Gastroesophageal sphincter (tissue), 4 donors: ENCODE results near the gene GRID2. TPM values are rescaled to one million over a fixed set of nuclear protein-coding genes. Genes with fewer than 3 reads are reported as not detected.

Source experiments
- ATAC-seq: fragments of 150-250 bp; one replicate; pipeline ENCODE4 v1.9.1; 2016; ENCODE audit warnings: mild to moderate bottlenecking, moderate library complexity
- H3K27ac ChIP-seq, 4 donors: fragments of 200-600 bp; sonication (generic) in 3 of 4; 1 replicate in 3 of 4; 2 replicates in 1 of 4; pipeline ENCODE4 v1.5.1; 2016 to 2019
- H3K27me3 ChIP-seq: fragments of 200-600 bp; sonication (generic); one replicate; pipeline ENCODE4 v1.5.1; 2019
- H3K36me3 ChIP-seq, 2 donors: fragments of 200-600 bp; sonication (generic); one replicate each; pipeline ENCODE4 v1.5.1; 2019; ENCODE audit warnings: control low read depth in 1 of 2
- H3K4me1 ChIP-seq, 3 donors: fragments of 200-600 bp; sonication (generic); 1 replicate in 2 of 3; 2 replicates in 1 of 3; pipeline ENCODE4 v1.5.1; 2016 to 2019; ENCODE audit warnings: control low read depth in 2 of 3
- H3K4me3 ChIP-seq, 2 donors: fragments of 200-600 bp; sonication (generic); one replicate each; pipeline ENCODE4 v1.5.1; 2019; ENCODE audit warnings: mild to moderate bottlenecking in 1 of 2, moderate library complexity in 1 of 2
- H3K9me3 ChIP-seq, 3 donors: fragments of 200-600 bp; sonication (generic); one replicate each; pipeline ENCODE4 v1.5.1; 2017 to 2019; ENCODE audit warnings: control low read depth in 2 of 3
- CTCF ChIP-seq, 4 experiments: fragments of 200-600 bp in 2 of 4; fragments of 450-650 bp in 2 of 4; sonication (generic) in 1 of 4; IDR thresholded peaks; one replicate each; pipeline ENCODE4 v1.5.1; 2017 to 2019; ENCODE audit warnings: antibody characterized with exemption in 4 of 4, mild to moderate bottlenecking in 2 of 4, moderate library complexity in 2 of 4
- EP300 ChIP-seq: sonication (generic); formaldehyde crosslinking; IDR thresholded peaks from one replicate; pipeline ENCODE4 v1.6.1; 2017; ENCODE audit warnings: antibody characterized with exemption, mild to moderate bottlenecking
- POLR2A ChIP-seq, 2 donors: fragments of 450-650 bp; IDR thresholded peaks; one replicate each; pipeline ENCODE4 v1.6.1; 2017; ENCODE audit warnings: antibody characterized with exemption in 2 of 2, mild to moderate bottlenecking in 2 of 2, moderate library complexity in 1 of 2
- POLR2AphosphoS5 ChIP-seq: sonication (generic); formaldehyde crosslinking; IDR thresholded peaks from one replicate; pipeline ENCODE4 v1.6.1; 2017; ENCODE audit warnings: antibody characterized with exemption
- WGBS, 2 donors: methylation state at CpG; one replicate each; pipeline ENCODE4 v1.1.5; 2018; ENCODE audit warnings: low coverage in 1 of 2; 5-methylcytosine and 5-hydroxymethylcytosine counted together
- total RNA-seq, 4 donors: library from RNA; depleted of rRNA; stranded (reverse); fragments of >200 nt; gene quantifications; one replicate each; pipeline ENCODE4 v1.1.0, GENCODE V29; 2016

GRID2 gene
- total RNA-seq = under 1 TPM in 1 of 4 donors, not detected in 3; 0.81 TPM

GRCh38 chr4:92303621-92304027 is at the start of gene GRID2:
TSS of gene GRID2 (plus strand) at chr4:92303966.
- no peak within 1 kb of the TSS for H3K27ac ChIP-seq

GRCh38 chr4:92253986-92254671 is 49.6 kb upstream of the GRID2 start:
- WGBS, 2 donors = 67 to 100% methylated on average over 1 to 2 of the region's 4 CpGs
- Histone ChIP-seq H3K36me3 (no peaks in the 10 kb centered on the region), H3K9me3 (peaks cover 0 to 41% (median 0%) of the 10 kb centered on the region in 3 donors), H3K27me3 (no peaks in the 10 kb centered on the region), H3K27ac (no peak overlapping the region), H3K4me1 (no peaks in the 10 kb centered on the region), H3K4me3 (no peak overlapping the region)
- ATAC-seq = no peak
- no peak for TF ChIP-seq EP300

More at GRCh38 chr4:92303621-92304027, at the start of gene GRID2:
- H3K36me3 ChIP-seq = no peaks in the 10 kb centered on the region
- no peak for ATAC-seq
- no peaks in the 10 kb centered on the region for H3K9me3 ChIP-seq
- H3K27me3 ChIP-seq = peaks cover 70% of the 10 kb centered on the region
- TF ChIP-seq EP300 (no peak), POLR2AphosphoS5 (no peak)
- peak within 1 kb of the TSS in 1 of 2 donors; percentile 47 for H3K4me3 ChIP-seq
- peaks cover 0 to 31% (median 24%) of the 10 kb centered on the region in 3 donors for H3K4me1 ChIP-seq
- WGBS, 2 donors = 0 to 2% methylated on average over 3 to 17 of the region's 29 CpGs

GRCh38 chr4:92254767-92255442 is 48.9 kb upstream of the GRID2 start:
- H3K4me1 ChIP-seq = no peaks in the 10 kb centered on the region
- WGBS, 2 donors = 78% methylated on average over 3 of the region's 8 CpGs; no CpG with 5 or more reads in 1 of the 2 donors
- ATAC-seq = no peak

GRCh38 chr4:92255920-92256244 is 47.9 kb upstream of the GRID2 start:
- no peak overlapping the region for H3K27ac ChIP-seq
- no peaks in the 10 kb centered on the region for H3K27me3 ChIP-seq
- H3K4me1 ChIP-seq = no peaks in the 10 kb centered on the region
- H3K36me3 ChIP-seq = no peaks in the 10 kb centered on the region
- no peak overlapping the region for H3K4me3 ChIP-seq
- no peak for TF ChIP-seq EP300
- no peak for TF ChIP-seq POLR2A (IDR thresholded peaks at IDR 0.05)
- TF ChIP-seq POLR2AphosphoS5 = no peak
- TF ChIP-seq CTCF (IDR thresholded peaks at IDR 0.05) = no peak
- WGBS, 2 donors = 88% methylated on average over 1 of the region's 1 CpG; no CpG with 5 or more reads in 1 of the 2 donors
- ATAC-seq = no peak
- H3K9me3 ChIP-seq = peaks cover 0 to 40% (median 0%) of the 10 kb centered on the region in 3 donors

More at GRCh38 chr4:92254767-92255442, 48.9 kb upstream of the GRID2 start:
- Histone ChIP-seq H3K36me3 (no peaks in the 10 kb centered on the region), H3K27ac (no peak overlapping the region), H3K27me3 (no peaks in the 10 kb centered on the region), H3K9me3 (peaks cover 0 to 41% (median 0%) of the 10 kb centered on the region in 3 donors), H3K4me3 (no peak overlapping the region)
- TF ChIP-seq POLR2A (IDR thresholded peaks at IDR 0.05) (no peak), CTCF (IDR thresholded peaks at IDR 0.05) (no peak), EP300 (no peak), POLR2AphosphoS5 (no peak)

GRCh38 chr4:92257931-92258857 is 45.6 kb upstream of the GRID2 start:
- Histone ChIP-seq H3K9me3 (peaks cover 0 to 33% (median 0%) of the 10 kb centered on the region in 3 donors), H3K4me1 (no peaks in the 10 kb centered on the region), H3K4me3 (no peak overlapping the region), H3K27me3 (no peaks in the 10 kb centered on the region), H3K36me3 (no peaks in the 10 kb centered on the region), H3K27ac (no peak overlapping the region)
- WGBS, 2 donors = 33% methylated on average over 1 of the region's 1 CpG; no CpG with 5 or more reads in 1 of the 2 donors
- no peak for ATAC-seq
- TF ChIP-seq CTCF (IDR thresholded peaks at IDR 0.05) (no peak), POLR2A (IDR thresholded peaks at IDR 0.05) (no peak), EP300 (no peak), POLR2AphosphoS5 (no peak)
